BLaER1 treated with 17β-estradiol and CSF1 and Interleukin-3, amounts not matched to agents 10 nM and 100 nM (cell line): ENCODE measurements around the gene CELF5.

Experiments
- H3K27ac ChIP-seq, 11 experiments: shearing (Covaris generic); formaldehyde crosslinking; 2 replicates each; pipeline ENCODE4 v1.8.1; 2022
- H3K27me3 ChIP-seq, 11 experiments: shearing (Covaris generic); formaldehyde crosslinking; 2 replicates each; pipeline ENCODE4 v1.8.1; 2022
- H3K36me3 ChIP-seq, 11 experiments: shearing (Covaris generic); formaldehyde crosslinking; 2 replicates each; pipeline ENCODE4 v1.8.1; 2022
- H3K4me1 ChIP-seq, 10 experiments: shearing (Covaris generic); formaldehyde crosslinking; 2 replicates each; pipeline ENCODE4 v1.8.1; 2022
- H3K4me2 ChIP-seq, 11 experiments: shearing (Covaris generic); formaldehyde crosslinking; 2 replicates each; pipeline ENCODE4 v1.8.1; 2022
- H3K4me3 ChIP-seq, 10 experiments: shearing (Covaris generic); formaldehyde crosslinking; 2 replicates each; pipeline ENCODE4 v1.8.1; 2022
- H3K9ac ChIP-seq, 11 experiments: shearing (Covaris generic); formaldehyde crosslinking; 2 replicates each; pipeline ENCODE4 v1.8.1; 2022
- H3K9me3 ChIP-seq, 11 experiments: shearing (Covaris generic); formaldehyde crosslinking; replicated peaks in 1 of 11; 2 replicates each; pipeline ENCODE4 v1.8.1; 2022
- H4K20me1 ChIP-seq, 11 experiments: shearing (Covaris generic); formaldehyde crosslinking; 2 replicates each; pipeline ENCODE4 v1.8.1; 2022
- Cebpa-rat ChIP-seq, 11 experiments: shearing (Covaris generic); IDR thresholded peaks; 2 replicates each; pipeline ENCODE4 v1.8.1; 2022

CELF5 gene

GRCh38 chr19:3224346-3225168 is at the start of gene CELF5:
CELF5 (plus strand) TSS chr19:3224661; CDS start chr19:3224740, 79 bp downstream.
- TF ChIP-seq Cebpa-rat (IDR thresholded peaks at IDR 0.05): no peak
- no peaks in the 10 kb centered on the region for H3K36me3 ChIP-seq
- H3K9me3 ChIP-seq: no peaks in the 10 kb centered on the region
- H3K4me2 ChIP-seq: peak within 1 kb of the TSS; percentile 80 to 97 (median 89)
- peaks cover 0 to 46% (median 20%) of the 10 kb centered on the region in 10 experiments; a peak in 15 of 20 replicates for H3K4me1 ChIP-seq
- H3K27me3 ChIP-seq: peaks cover 3 to 38% (median 17%) of the 10 kb centered on the region in 11 experiments; a peak in 15 of 22 replicates
- H3K27ac ChIP-seq: no peak within 1 kb of the TSS
- H4K20me1 ChIP-seq: peaks cover 0 to 28% (median 7%) of the 10 kb centered on the region in 11 experiments; a peak in 10 of 22 replicates
- H3K9ac ChIP-seq: peak within 1 kb of the TSS; percentile 38 to 76 (median 69); a peak in 17 of 22 replicates
- peak within 1 kb of the TSS; percentile 50 to 76 (median 62) for H3K4me3 ChIP-seq

- Histone ChIP-seq H3K27ac (peak overlapping the region; percentile 68 to 81 (median 72)), H3K4me3 (peak overlapping the region in 6 of 10 experiments; percentile 18 to 61 (median 33); a peak in 7 of 20 replicates), H3K9ac (peak overlapping the region; percentile 45 to 81 (median 69)), H3K27me3 (no peaks in the 10 kb centered on the region), H3K9me3 (no peaks in the 10 kb centered on the region), H3K4me2 (peak overlapping the region; percentile 80 to 98 (median 89)), H3K36me3 (peaks cover 0 to 4% (median 0%) of the 10 kb centered on the region in 11 experiments; a peak in 3 of 22 replicates), H4K20me1 (peaks cover 0 to 20% (median 14%) of the 10 kb centered on the region in 11 experiments; a peak in 16 of 22 replicates), H3K4me1 (peaks cover 50 to 72% (median 52%) of the 10 kb centered on the region in 10 experiments)
- TF ChIP-seq Cebpa-rat (IDR thresholded peaks at IDR 0.05): no peak
Measured at GRCh38 chr19:3175781-3176714, 48.4 kb upstream of the CELF5 start.

GRCh38 chr19:3176715-3177501 is 47.6 kb upstream of the CELF5 start:
- Histone ChIP-seq H3K4me1 (peaks cover 50 to 72% (median 52%) of the 10 kb centered on the region in 10 experiments), H3K4me2 (peak overlapping the region; percentile 80 to 98 (median 89))

GRCh38 chr19:3178377-3178972 is 46.0 kb upstream of the CELF5 start, which contains the start of gene S1PR4:
S1PR4 (plus strand) TSS chr19:3178769; CDS start chr19:3178793, 24 bp downstream.
- peaks cover 52 to 74% (median 55%) of the 10 kb centered on the region in 10 experiments for H3K4me1 ChIP-seq
- H3K9me3 ChIP-seq: no peaks in the 10 kb centered on the region
- no peaks in the 10 kb centered on the region for H3K27me3 ChIP-seq
- H3K36me3 ChIP-seq: peaks cover 0 to 28% (median 0%) of the 10 kb centered on the region in 11 experiments; a peak in 9 of 22 replicates
- peak within 1 kb of the TSS; percentile 87 to 100 (median 98) for H3K4me2 ChIP-seq
- peak within 1 kb of the TSS; percentile 89 to 98 (median 94) for H3K27ac ChIP-seq
- H3K4me3 ChIP-seq: peak within 1 kb of the TSS; percentile 45 to 97 (median 88)
- H4K20me1 ChIP-seq: peaks cover 0 to 43% (median 38%) of the 10 kb centered on the region in 11 experiments; a peak in 17 of 22 replicates
- TF ChIP-seq Cebpa-rat (IDR thresholded peaks at IDR 0.05): no peak
- H3K9ac ChIP-seq: peak within 1 kb of the TSS; percentile 84 to 96 (median 95)

More at GRCh38 chr19:3176715-3177501, 47.6 kb upstream of the CELF5 start:
- TF ChIP-seq Cebpa-rat (IDR thresholded peaks at IDR 0.05): no peak
- Histone ChIP-seq H3K9me3 (no peaks in the 10 kb centered on the region), H4K20me1 (peaks cover 0 to 28% (median 23%) of the 10 kb centered on the region in 11 experiments; a peak in 16 of 22 replicates), H3K9ac (peak overlapping the region; percentile 45 to 81 (median 69)), H3K4me3 (peak overlapping the region in 9 of 10 experiments; percentile 9 to 61 (median 22); a peak in 14 of 20 replicates), H3K27me3 (no peaks in the 10 kb centered on the region), H3K36me3 (peaks cover 0 to 12% (median 0%) of the 10 kb centered on the region in 11 experiments; a peak in 5 of 22 replicates), H3K27ac (peak overlapping the region; percentile 68 to 81 (median 72))

GRCh38 chr19:3178973-3179738 is 45.3 kb upstream of the CELF5 start:
- H3K27ac ChIP-seq: peak overlapping the region; percentile 89 to 98 (median 94)
- H3K27me3 ChIP-seq: no peaks in the 10 kb centered on the region
- H3K4me2 ChIP-seq: peak overlapping the region; percentile 87 to 100 (median 98)
- H3K4me3 ChIP-seq: peak overlapping the region; percentile 45 to 97 (median 88)
- peaks cover 0 to 50% (median 45%) of the 10 kb centered on the region in 11 experiments; a peak in 18 of 22 replicates for H4K20me1 ChIP-seq
- no peaks in the 10 kb centered on the region for H3K9me3 ChIP-seq
- H3K36me3 ChIP-seq: peaks cover 0 to 35% (median 0%) of the 10 kb centered on the region in 11 experiments; a peak in 9 of 22 replicates
- peak overlapping the region; percentile 84 to 96 (median 95) for H3K9ac ChIP-seq
- TF ChIP-seq Cebpa-rat (IDR thresholded peaks at IDR 0.05): no peak
- peaks cover 59 to 81% (median 61%) of the 10 kb centered on the region in 10 experiments for H3K4me1 ChIP-seq

GRCh38 chr19:3179739-3180293 is 44.6 kb upstream of the CELF5 start:
- TF ChIP-seq Cebpa-rat (IDR thresholded peaks at IDR 0.05): no peak
- peak overlapping the region; percentile 84 to 96 (median 95) for H3K9ac ChIP-seq
- H3K4me3 ChIP-seq: peak overlapping the region; percentile 45 to 97 (median 88)
- peaks cover 0 to 39% (median 3%) of the 10 kb centered on the region in 11 experiments; a peak in 9 of 22 replicates for H3K36me3 ChIP-seq
- no peaks in the 10 kb centered on the region for H3K9me3 ChIP-seq
- peak overlapping the region; percentile 89 to 98 (median 94) for H3K27ac ChIP-seq
- peak overlapping the region; percentile 87 to 100 (median 98) for H3K4me2 ChIP-seq
- H3K4me1 ChIP-seq: peaks cover 61 to 88% (median 68%) of the 10 kb centered on the region in 10 experiments
- peaks cover 0 to 57% (median 52%) of the 10 kb centered on the region in 11 experiments; a peak in 18 of 22 replicates for H4K20me1 ChIP-seq
- no peaks in the 10 kb centered on the region for H3K27me3 ChIP-seq
